ENCODE data around the gene FOLR3. TPM values are rescaled to one million over a fixed set of nuclear protein-coding genes. Genes with fewer than 3 reads are reported as not detected.
"Not testable (repeated sequence)": the region's sequence is repeated elsewhere in the genome, so short reads cannot be mapped to it uniquely, and the experiment has no call there.

FOLR3 gene
- total and polyA plus RNA-seq, 8 donors = 0.40 TPM; not detected in 7

- Histone ChIP-seq H3K9me3 (no peaks in the 10 kb centered on the region), H3K36me3 (no peaks in the 10 kb centered on the region), H3K4me3 (no peak overlapping the region), H3K4me1 (no peaks in the 10 kb centered on the region), H3K27ac (no peak overlapping the region), H3K27me3 (no peaks in the 10 kb centered on the region)
- intact Hi-C loops (cut with DNase I) = no loop called here
- ATAC-seq = no peak
- DNase-seq = no peak
- no peak for FAIRE-seq
- WGBS, 2 donors = 32 to 33% methylated on average over 2 of the region's 2 CpGs
- TF ChIP-seq CTCF (IDR thresholded peaks at IDR 0.05) = no peak
These were observed 11.1 kb downstream of the FOLR3 start for GRCh38 chr11:72146625-72147024.

- intact Hi-C loops (cut with DNase I) = no loop called here
- Histone ChIP-seq H3K4me3 (no peak overlapping the region), H3K4me1 (no peaks in the 10 kb centered on the region), H3K27ac (no peak overlapping the region), H3K36me3 (no peaks in the 10 kb centered on the region), H3K9me3 (no peaks in the 10 kb centered on the region), H3K27me3 (no peaks in the 10 kb centered on the region)
- no peak for FAIRE-seq
- 64 to 71% methylated on average over 4 of the region's 4 CpGs for WGBS, 2 donors
- no peak for TF ChIP-seq CTCF (IDR thresholded peaks at IDR 0.05)
- DNase-seq = no peak
- ATAC-seq = no peak
These were observed 15.4 kb downstream of the FOLR3 start for GRCh38 chr11:72150882-72151281.

DNA sequence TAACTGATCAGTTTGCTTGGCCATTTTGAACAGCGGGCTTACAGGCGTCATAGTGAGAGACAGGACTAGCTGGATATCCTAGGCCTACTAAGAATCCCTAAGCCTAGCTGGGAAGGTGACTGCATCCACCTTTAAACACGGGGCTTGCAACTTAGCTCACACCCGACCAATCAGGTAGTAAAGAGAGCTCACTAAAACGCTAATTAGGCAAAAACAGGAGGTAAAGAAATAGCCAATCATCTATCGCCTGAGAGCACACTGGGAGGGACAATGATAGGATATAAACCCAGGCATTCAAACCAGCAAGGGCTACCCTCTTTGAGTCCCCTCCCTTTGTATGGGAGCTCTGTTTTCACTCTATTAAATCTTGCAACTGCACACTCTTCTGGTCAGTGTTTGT, 18.3 kb downstream of the FOLR3 start:
- H3K4me3 ChIP-seq; H3K27me3 ChIP-seq; intact Hi-C loops (cut with DNase I): not testable (repeated sequence)

GRCh38 chr11:72154816-72155215, 19.3 kb downstream of the FOLR3 start:
- no peak for TF ChIP-seq CTCF (IDR thresholded peaks at IDR 0.05)
- WGBS, 2 donors = 73 to 81% methylated on average over 3 of the region's 3 CpGs
- Histone ChIP-seq H3K27me3 (no peaks in the 10 kb centered on the region), H3K9me3 (no peaks in the 10 kb centered on the region), H3K36me3 (no peaks in the 10 kb centered on the region), H3K4me3 (no peak overlapping the region), H3K27ac (no peak overlapping the region), H3K4me1 (no peaks in the 10 kb centered on the region)
- DNase-seq (no peak), ATAC-seq (no peak), FAIRE-seq (no peak)
- intact Hi-C loops (cut with DNase I) = no loop called here

More for the DNA sequence above, 18.3 kb downstream of the FOLR3 start:
- not testable (repeated sequence) for DNase-seq, H3K36me3 ChIP-seq, H3K27ac ChIP-seq, FAIRE-seq, ATAC-seq, H3K9me3 ChIP-seq, H3K4me1 ChIP-seq
- 79 to 86% methylated on average over 6 of the region's 6 CpGs for WGBS, 2 donors

DNA sequence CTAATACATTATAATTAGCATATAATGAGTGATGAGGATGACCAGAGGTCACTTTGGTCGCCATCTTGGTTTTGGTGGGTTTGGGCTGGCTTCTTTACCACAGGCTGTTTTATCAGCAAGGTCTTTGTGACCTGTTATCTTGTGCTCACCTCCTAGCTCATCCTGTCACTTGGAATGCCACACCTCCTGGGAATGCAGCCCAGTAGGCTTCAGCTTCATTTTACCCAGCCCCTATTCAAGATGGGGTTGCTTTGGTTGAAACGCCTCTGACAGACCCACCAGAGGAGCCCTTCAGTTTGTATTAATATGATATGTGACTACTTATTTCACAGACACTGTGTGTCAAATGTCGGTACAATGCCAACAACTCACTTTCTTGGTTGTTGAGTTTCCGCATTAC, 20.2 kb downstream of the FOLR3 start:
- H3K4me1 ChIP-seq = no peaks in the 10 kb centered on the region
- 81 to 88% methylated on average over 4 of the region's 4 CpGs for WGBS, 2 donors
- intact Hi-C loops (cut with DNase I) = no loop called here
- H3K27me3 ChIP-seq = no peaks in the 10 kb centered on the region
- no peak overlapping the region for H3K4me3 ChIP-seq
- H3K9me3 ChIP-seq = no peaks in the 10 kb centered on the region
- FAIRE-seq = no peak
- no peak overlapping the region for H3K27ac ChIP-seq
- H3K36me3 ChIP-seq = no peaks in the 10 kb centered on the region
- DNase-seq = no peak
- ATAC-seq = no peak
- TF ChIP-seq CTCF (IDR thresholded peaks at IDR 0.05) = no peak

DNA sequence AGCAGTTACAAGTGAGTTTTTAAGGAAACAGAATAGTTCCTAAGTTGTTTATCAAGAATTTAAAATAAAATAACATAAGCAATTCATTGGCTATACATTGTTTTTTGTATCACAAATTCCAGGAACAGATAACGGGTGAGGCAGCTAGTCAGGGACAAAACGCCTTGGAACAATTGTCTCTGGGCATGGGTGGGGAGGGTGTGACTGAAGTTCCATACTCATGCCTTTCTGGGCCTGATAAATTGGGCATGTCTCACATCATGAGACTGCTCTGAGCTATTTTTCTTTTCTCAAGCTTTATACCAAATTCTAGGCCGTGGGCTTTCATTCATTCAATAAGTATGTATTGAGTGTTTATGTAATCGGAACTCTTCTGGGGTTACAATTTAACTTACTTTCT, 21.6 kb downstream of the FOLR3 start:
- DNase-seq (no peak), ATAC-seq (no peak), FAIRE-seq (no peak)
- no peaks in the 10 kb centered on the region for H3K36me3 ChIP-seq
- WGBS, 2 donors = 61 to 71% methylated on average over 4 of the region's 4 CpGs
- H3K4me1 ChIP-seq = no peaks in the 10 kb centered on the region
- no peak for TF ChIP-seq CTCF (IDR thresholded peaks at IDR 0.05)
- intact Hi-C loops (cut with DNase I) = no loop called here
- H3K27me3 ChIP-seq = no peaks in the 10 kb centered on the region
- H3K9me3 ChIP-seq = no peaks in the 10 kb centered on the region
- H3K27ac ChIP-seq = no peak overlapping the region
- H3K4me3 ChIP-seq = no peak overlapping the region
